HG03354 (cell line): ENCODE data around the gene MAPKAPK3.

Experiments used
- ATAC-seq: cut with Tn5 transposase; IDR thresholded peaks from one replicate; pipeline ENCODE4 v1.9.1; 2021; ENCODE audit warnings: mild to moderate bottlenecking; ENCODE audit not compliant: unreplicated experiment, poor library complexity, severe bottlenecking

The MAPKAPK3 gene

GRCh38 chr3:50607271-50608091 lies 9.5 kb upstream of the MAPKAPK3 start:
- ATAC-seq, result no peak

- ATAC-seq, result no peak
These were observed 8.7 kb upstream of the MAPKAPK3 start for GRCh38 chr3:50608278-50608677.

GRCh38 chr3:50609071-50609762 lies 7.7 kb upstream of the MAPKAPK3 start:
- no peak for ATAC-seq

- no peak for ATAC-seq
These were observed 7.2 kb upstream of the MAPKAPK3 start for GRCh38 chr3:50609763-50610085.

- ATAC-seq, result no peak
These were observed 6.6 kb upstream of the MAPKAPK3 start for GRCh38 chr3:50610181-50610971.

- ATAC-seq, result no peak
These were observed 5.9 kb upstream of the MAPKAPK3 start for GRCh38 chr3:50610992-50611463.

GRCh38 chr3:50611464-50612233 lies 5.3 kb upstream of the MAPKAPK3 start, which contains the start of gene CISH:
Gene CISH (minus strand): TSS chr3:50611774. CDS start chr3:50611650, 124 bp downstream.
- peak; percentile 81 for ATAC-seq

- ATAC-seq, result no peak
These were observed 4.6 kb upstream of the MAPKAPK3 start for GRCh38 chr3:50612234-50612882.

- no peak for ATAC-seq
These were observed 3.7 kb upstream of the MAPKAPK3 start for GRCh38 chr3:50612970-50613846.

GRCh38 chr3:50615190-50615589 lies 1.8 kb upstream of the MAPKAPK3 start:
- ATAC-seq, result no peak

- ATAC-seq, result peak; percentile 30
These were observed 765 bp upstream of the MAPKAPK3 start for GRCh38 chr3:50616003-50616769.

- ATAC-seq, result peak; percentile 67
These were observed 218 bp upstream of the MAPKAPK3 start for GRCh38 chr3:50616770-50617095.

GRCh38 chr3:50617911-50618481 lies 1.0 kb downstream of the MAPKAPK3 start:
- no peak for ATAC-seq

GRCh38 chr3:50620420-50620819 lies 3.5 kb downstream of the MAPKAPK3 start:
- no peak for ATAC-seq

- ATAC-seq, result no peak
These were observed 3.9 kb downstream of the MAPKAPK3 start for GRCh38 chr3:50620820-50621219.

GRCh38 chr3:50622881-50623280 lies 5.9 kb downstream of the MAPKAPK3 start:
- no peak for ATAC-seq

- peak; percentile 47 for ATAC-seq
These were observed 7.0 kb downstream of the MAPKAPK3 start for GRCh38 chr3:50623840-50624474.
